K562 (cell line): ENCODE results near the gene LAPTM5. TPM values are rescaled to one million over a fixed set of nuclear protein-coding genes. Genes with fewer than 3 reads are reported as not detected.

Experiments used
- HOXB6 ChIP-seq: fragments of 250-450 bp; sonication (Bioruptor Pico); IDR thresholded peaks from 2 replicates; pipeline ENCODE4 v1.5.1; 2022; ENCODE audit warnings: mild to moderate bottlenecking, borderline replicate concordance
- MAX ChIP-seq: sonication (generic); formaldehyde crosslinking; IDR thresholded peaks from 2 replicates; pipeline ENCODE4 v1.9.0; 2022; ENCODE audit warnings: mild to moderate bottlenecking, missing genetic modification reagents
- MGA ChIP-seq: fragments of 450-650 bp; IDR thresholded peaks from 2 replicates; pipeline ENCODE4 v1.6.1; 2016; ENCODE audit warnings: mild to moderate bottlenecking, moderate library complexity
- MLLT1 ChIP-seq, 2 experiments: fragments of 450-650 bp; IDR thresholded peaks; 2 replicates each; pipeline ENCODE4 v1.6.1; 2016
- PATZ1 ChIP-seq: fragments of 250-450 bp; sonication (Bioruptor Pico); IDR thresholded peaks from 2 replicates; pipeline ENCODE4 v1.5.0; 2020; ENCODE audit warnings: mild to moderate bottlenecking, borderline replicate concordance
- ZC3H11A ChIP-seq: IDR thresholded peaks from 2 replicates; pipeline ENCODE4 v1.6.1; 2012; ENCODE audit warnings: low read depth, low read length, improper control_type of control experiment
- ZNF134 ChIP-seq: fragments of 250-450 bp; sonication (Bioruptor Pico); conservative IDR thresholded peaks from 2 replicates; pipeline ENCODE4 v1.4.0; 2020
- polyA plus RNA-seq, 8 experiments: library from polyadenylated mRNA; depleted of rRNA in 4 of 8; stranded (reverse) in 5 of 8; unstranded in 3 of 8; fragments of >200 nt; fragmentation: Nextera tagmentation in 2 of 8; fragmentation: Illumina TruSeq in 1 of 8; extraction: Ambion mirVana in 2 of 8; extraction: Trizol in 1 of 8; gene quantifications; 2 replicates each; pipeline versions ENCODE4 v1.2.1 to v1.2.3, GENCODE V29; 2011 to 2014; ENCODE audit warnings: inconsistent platforms in 1 of 8, missing spikeins in 1 of 8
- total RNA-seq, 7 experiments: library from RNA; depleted of rRNA in 6 of 7; stranded (reverse); fragments of >200 nt in 6 of 7; fragmentation: Illumina TruSeq in 2 of 7; extraction: Trizol in 2 of 7; gene quantifications; 2 replicates each; pipeline versions ENCODE4 v1.2.1 to v1.2.3, GENCODE V29; 2011 to 2021; ENCODE audit warnings: low replicate concordance in 1 of 7

The LAPTM5 gene
- total and polyA plus RNA-seq, 9 of the 15 experiments (the other 6 are each of a cell fraction or from before 2014, with no cell fraction given), result 2.4 to 47.3 (median 20.3) TPM

- TF ChIP-seq HOXB6 (CRISPR knock-in tag) (no peak), MGA (no peak), ZNF134 (peak; percentile 52), MAX (CRISPR knock-in tag) (peak; percentile 51), PATZ1 (CRISPR knock-in tag) (no peak), MLLT1 (IDR thresholded peaks at IDR 0.05) (no peak), ZC3H11A (0 out of 2 replicates have a peak, but pooled peaks have one; percentile 42)
These were observed 25.7 kb downstream of the LAPTM5 start (continued) for GRCh38 chr1:30731806-30732276.
